GM12878 (cell line): Measurements from ENCODE around the gene SLMAP.

Source experiments
- ASH2L ChIP-seq: fragments of 300-600, 200-600 bp; sonication (generic); IDR thresholded peaks from 2 replicates; pipeline ENCODE4 v1.6.1; 2017; ENCODE audit warnings: low read depth, mild to moderate bottlenecking, borderline replicate concordance
- BACH1 ChIP-seq: fragments of 450-650 bp; IDR thresholded peaks from 2 replicates; pipeline ENCODE4 v1.6.1; 2017; ENCODE audit warnings: mild to moderate bottlenecking, borderline replicate concordance
- CTCF ChIP-seq, 3 experiments: IDR thresholded peaks in 2 of 3; conservative IDR thresholded peaks in 1 of 3; 2 replicates each; pipeline ENCODE4 v1.5.1; 2011; ENCODE audit warnings: low read depth in 3 of 3, low read length in 3 of 3, mild to moderate bottlenecking in 3 of 3, control low read depth in 2 of 3, moderate library complexity in 2 of 3, inconsistent platforms in 1 of 3, mixed read lengths in 1 of 3; ENCODE audit not compliant: control insufficient read depth in 2 of 3, insufficient read depth in 1 of 3; ENCODE audit errors: extremely low read depth in 1 of 3
- E2F8 ChIP-seq: fragments of 450-650 bp; IDR thresholded peaks from 2 replicates; pipeline ENCODE4 v1.6.1; 2018; ENCODE audit warnings: mild to moderate bottlenecking, low read depth, moderate library complexity; ENCODE audit not compliant: partially characterized antibody
- EZH2 ChIP-seq: IDR thresholded peaks from 2 replicates; pipeline ENCODE4 v1.6.1; 2012; ENCODE audit warnings: low read depth, mild to moderate bottlenecking, control low read depth, inconsistent platforms, low read length, borderline replicate concordance; ENCODE audit not compliant: control insufficient read depth
- MAX ChIP-seq: IDR thresholded peaks from 2 replicates; pipeline ENCODE4 v1.6.1; 2012; ENCODE audit warnings: low read depth, low read length, improper control_type of control experiment
- POLR2AphosphoS5 ChIP-seq: IDR thresholded peaks from 2 replicates; pipeline ENCODE4 v1.6.1; 2011; ENCODE audit warnings: mild to moderate bottlenecking, low read length, inconsistent platforms
- RAD21 ChIP-seq: IDR thresholded peaks from 2 replicates; pipeline ENCODE4 v1.6.1; 2011; ENCODE audit warnings: mild to moderate bottlenecking, low read depth, low read length, moderate library complexity; ENCODE audit not compliant: insufficient read depth
- SIN3A ChIP-seq: IDR thresholded peaks from 2 replicates; pipeline ENCODE4 v1.6.1; 2012; ENCODE audit warnings: low read depth, low read length, improper control_type of control experiment
- SP1 ChIP-seq: IDR thresholded peaks from one replicate; pipeline ENCODE4 v1.6.1; 2011; ENCODE audit warnings: low read depth, low read length
- USF2 ChIP-seq: IDR thresholded peaks from 2 replicates; pipeline ENCODE4 v1.6.1; 2011; ENCODE audit warnings: low read depth, low read length, improper control_type of control experiment, borderline replicate concordance
- TF ChIP-seq, protein P1 (sequence below): fragments of 450-650 bp; IDR thresholded peaks from 2 replicates; pipeline ENCODE4 v1.6.1; 2017; ENCODE audit warnings: mild to moderate bottlenecking, low read depth, inconsistent platforms; ENCODE audit not compliant: poor library complexity, severe bottlenecking

DNA sequence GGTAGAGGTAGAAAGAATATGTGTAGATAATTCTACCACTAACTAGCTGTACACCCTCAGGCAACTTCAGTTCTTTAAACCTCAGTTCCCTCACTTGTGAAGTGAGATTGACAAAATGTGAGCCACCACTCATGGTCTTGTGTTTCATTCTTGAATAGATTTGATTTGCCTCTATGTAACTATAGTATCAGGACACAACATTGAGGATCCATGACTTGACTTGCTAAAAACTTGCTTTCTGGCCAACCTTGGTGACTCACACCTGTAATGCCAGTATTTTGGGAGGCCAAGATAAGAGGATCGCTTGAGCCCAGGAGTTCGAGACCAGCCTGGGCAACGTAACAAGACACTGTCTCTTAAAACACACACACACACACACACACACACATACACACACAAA is 136.3 kb downstream of the SLMAP start:
- TF ChIP-seq EZH2 (no peak), RAD21 (no peak), BACH1 (no peak), ASH2L (no peak), SIN3A (no peak), SP1 (no peak), CTCF (IDR thresholded peaks at IDR 0.05 in 2 of 3, conservative IDR thresholded peaks at IDR 0.05 in 1 of 3; ENCODE audit: control insufficient read depth in 2 of 3, extremely low read depth in 1 of 3, insufficient read depth in 1 of 3, low read depth in 3 of 3, low read length in 3 of 3) (no peak), POLR2AphosphoS5 (no peak), USF2 (no peak), MAX (no peak), E2F8 (no peak)
- TF ChIP-seq, protein P1, sequence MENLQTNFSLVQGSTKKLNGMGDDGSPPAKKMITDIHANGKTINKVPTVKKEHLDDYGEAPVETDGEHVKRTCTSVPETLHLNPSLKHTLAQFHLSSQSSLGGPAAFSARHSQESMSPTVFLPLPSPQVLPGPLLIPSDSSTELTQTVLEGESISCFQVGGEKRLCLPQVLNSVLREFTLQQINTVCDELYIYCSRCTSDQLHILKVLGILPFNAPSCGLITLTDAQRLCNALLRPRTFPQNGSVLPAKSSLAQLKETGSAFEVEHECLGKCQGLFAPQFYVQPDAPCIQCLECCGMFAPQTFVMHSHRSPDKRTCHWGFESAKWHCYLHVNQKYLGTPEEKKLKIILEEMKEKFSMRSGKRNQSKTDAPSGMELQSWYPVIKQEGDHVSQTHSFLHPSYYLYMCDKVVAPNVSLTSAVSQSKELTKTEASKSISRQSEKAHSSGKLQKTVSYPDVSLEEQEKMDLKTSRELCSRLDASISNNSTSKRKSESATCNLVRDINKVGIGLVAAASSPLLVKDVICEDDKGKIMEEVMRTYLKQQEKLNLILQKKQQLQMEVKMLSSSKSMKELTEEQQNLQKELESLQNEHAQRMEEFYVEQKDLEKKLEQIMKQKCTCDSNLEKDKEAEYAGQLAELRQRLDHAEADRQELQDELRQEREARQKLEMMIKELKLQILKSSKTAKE: no peak
